ENCODE results near the gene PAPPA. TPM values are rescaled to one million over a fixed set of nuclear protein-coding genes. Genes with fewer than 3 reads are reported as not detected.

The PAPPA gene
- total RNA-seq, 2 donors from 2014 or later, result 1.8 to 5.7 TPM

DNA sequence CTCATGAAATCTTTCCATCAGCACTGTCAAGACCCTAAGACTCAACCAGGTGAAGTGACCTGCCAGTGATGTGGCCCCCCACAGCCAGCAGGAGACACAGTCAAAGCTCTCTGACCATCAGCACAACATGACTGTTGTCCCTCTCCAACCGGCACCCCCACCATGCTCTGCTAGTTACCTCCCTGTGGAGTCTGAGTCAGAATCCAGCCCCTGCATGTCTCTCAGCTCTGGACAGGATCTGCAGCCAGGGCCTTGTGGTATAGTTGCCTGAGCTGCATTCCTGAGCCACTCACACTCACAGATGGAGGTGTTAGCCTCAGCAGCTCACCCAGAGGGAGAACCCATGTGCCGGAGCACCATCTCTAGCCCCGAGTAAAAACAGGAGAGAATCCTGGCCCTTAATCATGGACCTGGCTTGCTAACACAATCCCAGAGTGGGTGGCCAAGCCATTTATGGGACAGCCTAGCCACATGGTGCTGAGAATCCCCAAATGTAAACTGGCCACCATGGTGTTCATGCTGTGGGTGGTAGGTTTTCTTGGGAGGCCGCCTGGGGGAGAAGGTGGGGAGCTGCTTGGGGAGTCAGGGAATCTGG is 237.8 kb downstream of the PAPPA start:
- Histone ChIP-seq H3K4me1 (no peaks in the 10 kb centered on the region), H3K36me3 (peaks cover 2% of the 10 kb centered on the region), H3K9me3 (no peaks in the 10 kb centered on the region), H3K4me3 (no peak overlapping the region), H3K27me3 (no peaks in the 10 kb centered on the region), H3K27ac (no peak overlapping the region)
- TF ChIP-seq, protein P1, sequence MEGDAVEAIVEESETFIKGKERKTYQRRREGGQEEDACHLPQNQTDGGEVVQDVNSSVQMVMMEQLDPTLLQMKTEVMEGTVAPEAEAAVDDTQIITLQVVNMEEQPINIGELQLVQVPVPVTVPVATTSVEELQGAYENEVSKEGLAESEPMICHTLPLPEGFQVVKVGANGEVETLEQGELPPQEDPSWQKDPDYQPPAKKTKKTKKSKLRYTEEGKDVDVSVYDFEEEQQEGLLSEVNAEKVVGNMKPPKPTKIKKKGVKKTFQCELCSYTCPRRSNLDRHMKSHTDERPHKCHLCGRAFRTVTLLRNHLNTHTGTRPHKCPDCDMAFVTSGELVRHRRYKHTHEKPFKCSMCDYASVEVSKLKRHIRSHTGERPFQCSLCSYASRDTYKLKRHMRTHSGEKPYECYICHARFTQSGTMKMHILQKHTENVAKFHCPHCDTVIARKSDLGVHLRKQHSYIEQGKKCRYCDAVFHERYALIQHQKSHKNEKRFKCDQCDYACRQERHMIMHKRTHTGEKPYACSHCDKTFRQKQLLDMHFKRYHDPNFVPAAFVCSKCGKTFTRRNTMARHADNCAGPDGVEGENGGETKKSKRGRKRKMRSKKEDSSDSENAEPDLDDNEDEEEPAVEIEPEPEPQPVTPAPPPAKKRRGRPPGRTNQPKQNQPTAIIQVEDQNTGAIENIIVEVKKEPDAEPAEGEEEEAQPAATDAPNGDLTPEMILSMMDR (IDR thresholded peaks at IDR 0.05), result no peak
- no peak for DNase-seq (ENCODE audit: low spot score)

- H3K27ac ChIP-seq, result no peak overlapping the region
- H3K4me1 ChIP-seq, result no peaks in the 10 kb centered on the region
- H3K4me3 ChIP-seq, result no peak overlapping the region
- H3K9me3 ChIP-seq, result no peaks in the 10 kb centered on the region
- H3K36me3 ChIP-seq, result peaks cover 10% of the 10 kb centered on the region
- TF ChIP-seq, protein P1 (IDR thresholded peaks at IDR 0.05), result no peak
- DNase-seq (ENCODE audit: low spot score), result no peak
- no peaks in the 10 kb centered on the region for H3K27me3 ChIP-seq
Measured at GRCh38 chr9:116393198-116393597, 239.6 kb downstream of the PAPPA start.

GRCh38 chr9:116394070-116394469 is 240.5 kb downstream of the PAPPA start:
- DNase-seq (ENCODE audit: low spot score), result no peak
- Histone ChIP-seq H3K36me3 (peaks cover 10% of the 10 kb centered on the region), H3K4me1 (no peaks in the 10 kb centered on the region), H3K27ac (no peak overlapping the region), H3K9me3 (no peaks in the 10 kb centered on the region), H3K27me3 (no peaks in the 10 kb centered on the region), H3K4me3 (no peak overlapping the region)
- TF ChIP-seq, protein P1 (IDR thresholded peaks at IDR 0.05), result no peak

- no peak overlapping the region for H3K27ac ChIP-seq
- H3K36me3 ChIP-seq, result peaks cover 10% of the 10 kb centered on the region
- no peaks in the 10 kb centered on the region for H3K27me3 ChIP-seq
- no peaks in the 10 kb centered on the region for H3K9me3 ChIP-seq
- DNase-seq (ENCODE audit: low spot score), result no peak
- no peak overlapping the region for H3K4me3 ChIP-seq
- no peaks in the 10 kb centered on the region for H3K4me1 ChIP-seq
- TF ChIP-seq, protein P1 (IDR thresholded peaks at IDR 0.05), result no peak
Measured at GRCh38 chr9:116394894-116395698, 241.5 kb downstream of the PAPPA start.

- TF ChIP-seq, protein P1 (IDR thresholded peaks at IDR 0.05), result no peak
- Histone ChIP-seq H3K27me3 (no peaks in the 10 kb centered on the region), H3K27ac (no peak overlapping the region), H3K9me3 (no peaks in the 10 kb centered on the region), H3K4me3 (no peak overlapping the region), H3K4me1 (no peaks in the 10 kb centered on the region), H3K36me3 (peaks cover 10% of the 10 kb centered on the region)
- no peak for DNase-seq (ENCODE audit: low spot score)
Measured at GRCh38 chr9:116395699-116396037, 242.1 kb downstream of the PAPPA start.
